H1 (cell line): Measurements from ENCODE around the gene GADL1. TPM values are rescaled to one million over a fixed set of nuclear protein-coding genes. Genes with fewer than 3 reads are reported as not detected.

Source experiments
- CTCF ChIA-PET: fragments of 300-600 bp; sonication (Branson Sonifier 250); formaldehyde crosslinking; loops from one replicate; lab custom pipeline; 2021; ENCODE audit not compliant: partially characterized antibody; lab: Charles Lee
- POLR2A ChIA-PET: fragments of 300-600 bp; sonication (Branson Sonifier 250); formaldehyde crosslinking; loops from one replicate; lab custom pipeline; 2021; ENCODE audit warnings: inconsistent platforms; ENCODE audit not compliant: partially characterized antibody; lab: Charles Lee
- DNase-seq, 2 experiments: peaks; one replicate each; pipeline versions ENCODE4 v3.0.0 to v3.0.0-alpha.2; 2010 to 2022; ENCODE audit warnings: low spot score in 2 of 2, low read depth in 1 of 2, mixed read lengths in 1 of 2
- FAIRE-seq: peaks from 2 replicates; lab custom pipeline; 2011; peaks lifted over from hg19 to GRCh38; lab: Jason Lieb, UNC
- H2AFZ ChIP-seq: 2 replicates; pipeline ENCODE4 v1.8.1; 2012; ENCODE audit warnings: low read length, inconsistent platforms
- H2AK5ac ChIP-seq: 2 replicates; pipeline ENCODE4 v1.6.1; 2013; ENCODE audit warnings: low read depth, low read length
- H2BK120ac ChIP-seq: replicated peaks from 2 replicates; pipeline ENCODE3; 2013; ENCODE audit warnings: low read depth, low read length, inconsistent platforms
- H2BK12ac ChIP-seq: 2 replicates; pipeline ENCODE4 v1.6.1; 2013; ENCODE audit warnings: low read depth, low read length
- H2BK15ac ChIP-seq: 2 replicates; pipeline ENCODE4 v1.6.1; 2013; ENCODE audit warnings: low read length
- H2BK20ac ChIP-seq: 2 replicates; pipeline ENCODE4 v1.6.1; 2013; ENCODE audit warnings: low read length
- H2BK5ac ChIP-seq: 2 replicates; pipeline ENCODE4 v1.6.1; 2013; ENCODE audit warnings: low read depth, low read length
- H3K14ac ChIP-seq: 2 replicates; pipeline ENCODE4 v1.6.1; 2013; ENCODE audit warnings: inconsistent platforms; ENCODE audit not compliant: insufficient read length
- H3K18ac ChIP-seq: 2 replicates; pipeline ENCODE4 v1.6.1; 2013; ENCODE audit warnings: low read length; ENCODE audit errors: extremely low read depth
- H3K23ac ChIP-seq: 2 replicates; pipeline ENCODE4 v1.6.1; 2013; ENCODE audit warnings: inconsistent platforms; ENCODE audit not compliant: insufficient read length
- H3K23me2 ChIP-seq: 2 replicates; pipeline ENCODE4 v1.6.1; 2013; ENCODE audit warnings: low read depth, low read length
- H3K27ac ChIP-seq: 2 replicates; pipeline ENCODE4 v1.6.1; 2011; ENCODE audit warnings: low read depth, low read length, inconsistent platforms
- H3K27me3 ChIP-seq, 4 experiments: replicated peaks in 1 of 4; 1 replicate in 1 of 4; 2 replicates in 3 of 4; pipeline versions ENCODE4 v1.6.1 to v1.8.1; 2011 to 2013; ENCODE audit warnings: low read length in 3 of 4, mild to moderate bottlenecking in 3 of 4, inconsistent platforms in 2 of 4, mixed read lengths in 2 of 4, moderate library complexity in 1 of 4; ENCODE audit not compliant: control insufficient read depth in 3 of 4, insufficient read depth in 3 of 4; ENCODE audit errors: extremely low read depth in 1 of 4
- H3K36me3 ChIP-seq, 4 experiments: 2 replicates each; pipeline versions ENCODE4 v1.6.1 to v1.8.1; 2011 to 2013; ENCODE audit warnings: mild to moderate bottlenecking in 4 of 4, low read length in 3 of 4, moderate library complexity in 2 of 4, control low read depth in 1 of 4, inconsistent platforms in 1 of 4; ENCODE audit not compliant: insufficient read depth in 4 of 4, control insufficient read depth in 2 of 4
- H3K4ac ChIP-seq: replicated peaks from 2 replicates; pipeline ENCODE3; 2013; ENCODE audit warnings: low read length, low read depth, mixed read lengths, inconsistent platforms; ENCODE audit not compliant: insufficient read length
- H3K4me1 ChIP-seq, 4 experiments: replicated peaks in 1 of 4; 1 replicate in 1 of 4; 2 replicates in 3 of 4; pipeline versions ENCODE4 v1.6.1 to v1.8.1; 2011 to 2013; ENCODE audit warnings: low read length in 3 of 4, inconsistent platforms in 2 of 4, mixed read lengths in 1 of 4; ENCODE audit not compliant: insufficient read depth in 4 of 4, control insufficient read depth in 3 of 4
- H3K4me2 ChIP-seq, 2 experiments: 2 replicates each; pipeline versions ENCODE4 v1.6.1 to v1.8.1; 2011 to 2013; ENCODE audit warnings: low read depth in 2 of 2, low read length in 2 of 2, control low read depth in 1 of 2, inconsistent platforms in 1 of 2, mild to moderate bottlenecking in 1 of 2; ENCODE audit not compliant: insufficient read depth in 1 of 2
- H3K4me3 ChIP-seq, 4 experiments: fragments of 200-600, 300-600 bp in 1 of 4; sonication (generic), shearing (Covaris generic), sonication (Bioruptor Twin) in 1 of 4; 2 replicates each; pipeline versions ENCODE4 v1.5.1 to v1.8.1; 2011 to 2016; ENCODE audit warnings: low read length in 4 of 4, low read depth in 3 of 4, control low read depth in 2 of 4, inconsistent platforms in 2 of 4, mild to moderate bottlenecking in 2 of 4, mixed read lengths in 1 of 4, moderate library complexity in 1 of 4; ENCODE audit not compliant: insufficient read depth in 2 of 4; ENCODE audit errors: extremely low read depth in 1 of 4
- H3K56ac ChIP-seq: replicated peaks from 2 replicates; pipeline ENCODE3; 2013; ENCODE audit warnings: low read depth, mild to moderate bottlenecking, mixed read lengths, low read length, inconsistent platforms; ENCODE audit not compliant: insufficient read length
- H3K79me1 ChIP-seq: 2 replicates; pipeline ENCODE4 v1.6.1; 2013; ENCODE audit warnings: low read depth, low read length, control low read depth
- H3K79me2 ChIP-seq, 2 experiments: 2 replicates each; pipeline versions ENCODE4 v1.6.1 to v1.8.1; 2012 to 2013; ENCODE audit warnings: low read length in 2 of 2, mild to moderate bottlenecking in 2 of 2, inconsistent platforms in 1 of 2; ENCODE audit not compliant: insufficient read depth in 2 of 2, control insufficient read depth in 1 of 2
- H3K9ac ChIP-seq, 4 experiments: replicated peaks in 1 of 4; 1 replicate in 1 of 4; 2 replicates in 3 of 4; pipeline versions ENCODE4 v1.6.1 to v1.8.1; 2011 to 2013; ENCODE audit warnings: low read depth in 3 of 4, low read length in 3 of 4, control low read depth in 2 of 4, mild to moderate bottlenecking in 2 of 4, moderate library complexity in 2 of 4, inconsistent platforms in 1 of 4; ENCODE audit errors: extremely low read depth in 1 of 4
- H3K9me3 ChIP-seq, 2 experiments: 2 replicates each; pipeline versions ENCODE4 v1.6.1 to v1.8.1; 2012 to 2013; ENCODE audit warnings: mild to moderate bottlenecking in 2 of 2, moderate library complexity in 2 of 2, control low read depth in 1 of 2, inconsistent platforms in 1 of 2, low read depth in 1 of 2, low read length in 1 of 2, mixed read lengths in 1 of 2; ENCODE audit not compliant: insufficient read depth in 2 of 2
- H4K20me1 ChIP-seq, 2 experiments: replicated peaks in 1 of 2; 2 replicates each; pipeline versions ENCODE3 to v1.8.1; 2011 to 2013; ENCODE audit warnings: inconsistent platforms in 2 of 2, low read length in 2 of 2, mild to moderate bottlenecking in 1 of 2; ENCODE audit not compliant: insufficient read depth in 2 of 2, control insufficient read depth in 1 of 2
- H4K5ac ChIP-seq: 2 replicates; pipeline ENCODE4 v1.6.1; 2013; ENCODE audit warnings: low read length, low read depth, mixed read lengths, inconsistent platforms; ENCODE audit not compliant: insufficient read length
- H4K8ac ChIP-seq: 2 replicates; pipeline ENCODE4 v1.8.0; 2013; ENCODE audit warnings: mild to moderate bottlenecking, moderate library complexity, low read length, inconsistent platforms; ENCODE audit not compliant: insufficient read depth; ENCODE audit errors: extremely low read depth
- H4K91ac ChIP-seq: replicated peaks from 2 replicates; pipeline ENCODE3; 2013; ENCODE audit warnings: low read length, mixed read lengths, inconsistent platforms; ENCODE audit not compliant: insufficient read length
- ASH2L ChIP-seq: fragments of 200-600, 300-600 bp; sonication (generic); IDR thresholded peaks from one replicate; pipeline ENCODE4 v1.7.1; 2017; ENCODE audit warnings: low read length
- BACH1 ChIP-seq: IDR thresholded peaks from 2 replicates; pipeline ENCODE4 v1.6.1; 2012; ENCODE audit warnings: low read length, improper control_type of control experiment
- CEBPB ChIP-seq: IDR thresholded peaks from 2 replicates; pipeline ENCODE4 v1.6.1; 2012; ENCODE audit warnings: low read depth, low read length
- CREB1 ChIP-seq: IDR thresholded peaks from 2 replicates; pipeline ENCODE4 v1.6.1; 2012; ENCODE audit warnings: inconsistent platforms
- CTBP2 ChIP-seq: IDR thresholded peaks from 2 replicates; pipeline ENCODE4 v1.7.0; 2011; ENCODE audit warnings: borderline replicate concordance, mild to moderate bottlenecking, moderate library complexity, mixed read lengths, low read length; ENCODE audit not compliant: insufficient read depth, insufficient read length
- GABPA ChIP-seq: IDR thresholded peaks from 2 replicates; pipeline ENCODE4 v1.6.1; 2011; ENCODE audit warnings: mild to moderate bottlenecking, low read length, moderate library complexity, borderline replicate concordance; ENCODE audit not compliant: insufficient read depth
- GTF2F1 ChIP-seq: IDR thresholded peaks from 2 replicates; pipeline ENCODE4 v1.6.1; 2012; ENCODE audit warnings: low read depth, low read length, improper control_type of control experiment, borderline replicate concordance
- MAFK ChIP-seq: IDR thresholded peaks from 2 replicates; pipeline ENCODE4 v1.6.1; 2012; ENCODE audit warnings: low read depth, mild to moderate bottlenecking, improper control_type of control experiment, low read length
- PHF8 ChIP-seq: fragments of 200-600 bp; sonication (generic); conservative IDR thresholded peaks from 2 replicates; pipeline ENCODE4 v1.7.1; 2012; ENCODE audit warnings: low read depth, mild to moderate bottlenecking, inconsistent platforms, low read length, moderate library complexity
- POU5F1 ChIP-seq: IDR thresholded peaks from 2 replicates; pipeline ENCODE4 v1.6.1; 2011; ENCODE audit warnings: low read depth, mild to moderate bottlenecking, low read length, moderate library complexity
- RAD21 ChIP-seq, 2 experiments: IDR thresholded peaks in 1 of 2; conservative IDR thresholded peaks in 1 of 2; 2 replicates each; pipeline ENCODE4 v1.6.1; 2011; ENCODE audit warnings: low read depth in 2 of 2, low read length in 2 of 2, improper control_type of control experiment in 1 of 2, inconsistent platforms in 1 of 2, mild to moderate bottlenecking in 1 of 2, moderate library complexity in 1 of 2
- RBBP5 ChIP-seq: IDR thresholded peaks from 2 replicates; pipeline ENCODE4 v1.7.1; 2012; ENCODE audit warnings: low read depth, mild to moderate bottlenecking, inconsistent platforms, low read length, moderate library complexity, borderline replicate concordance
- SIN3A ChIP-seq, 2 experiments: IDR thresholded peaks in 1 of 2; conservative IDR thresholded peaks in 1 of 2; 2 replicates each; pipeline ENCODE4 v1.6.1; 2011 to 2012; ENCODE audit warnings: low read length in 2 of 2, improper control_type of control experiment in 1 of 2, low read depth in 1 of 2, mild to moderate bottlenecking in 1 of 2
- TBP ChIP-seq: IDR thresholded peaks from 2 replicates; pipeline ENCODE4 v1.6.1; 2011; ENCODE audit warnings: low read depth, low read length, improper control_type of control experiment
- YY1 ChIP-seq: IDR thresholded peaks from 2 replicates; pipeline ENCODE4 v1.6.1; 2011; ENCODE audit warnings: low read depth, mild to moderate bottlenecking, low read length
- WGBS, 2 experiments: shearing (Covaris generic) in 1 of 2; methylation state at CpG; one replicate each; pipeline versions ENCODE4 v1.1.6 to v1.1.7; 2013 to 2015; ENCODE audit warnings: low lambda C conversion rate in 2 of 2, mixed read lengths in 2 of 2, inconsistent platforms in 1 of 2, low coverage in 1 of 2, missing lambda C conversion rate in 1 of 2; ENCODE audit not compliant: insufficient replicate concordance in 2 of 2, insufficient coverage in 1 of 2, insufficient read length in 1 of 2; ENCODE audit errors: extremely low coverage in 1 of 2, missing lambda C conversion rate in 1 of 2; 5-methylcytosine and 5-hydroxymethylcytosine counted together
- polyA plus RNA-seq, 7 experiments: library from polyadenylated mRNA; depleted of rRNA in 3 of 7; stranded (reverse) in 5 of 7; unstranded in 2 of 7; fragments of >200 nt in 5 of 7; fragments of 200-250 nt in 2 of 7; gene quantifications; 1 replicate in 5 of 7; 2 replicates in 1 of 7; 4 replicates in 1 of 7; pipeline versions ENCODE4 v1.2.1 to v1.2.3, GENCODE V29; 2011 to 2013; ENCODE audit warnings: missing spikeins in 2 of 7, mixed read lengths in 2 of 7
- total RNA-seq: library from RNA; stranded (reverse); fragmentation: NEBNext Ultra II Directional; extraction: Animal tissue kit (Norgen Biotek cat#: 25700); gene quantifications from 2 replicates; pipeline ENCODE4 v1.2.1, GENCODE V29; 2021

GADL1 gene
- total and polyA plus RNA-seq, 2 of the 8 experiments (the other 6 are each of a cell fraction or from before 2014, with no cell fraction given) = 0.03 to 0.30 TPM

DNA sequence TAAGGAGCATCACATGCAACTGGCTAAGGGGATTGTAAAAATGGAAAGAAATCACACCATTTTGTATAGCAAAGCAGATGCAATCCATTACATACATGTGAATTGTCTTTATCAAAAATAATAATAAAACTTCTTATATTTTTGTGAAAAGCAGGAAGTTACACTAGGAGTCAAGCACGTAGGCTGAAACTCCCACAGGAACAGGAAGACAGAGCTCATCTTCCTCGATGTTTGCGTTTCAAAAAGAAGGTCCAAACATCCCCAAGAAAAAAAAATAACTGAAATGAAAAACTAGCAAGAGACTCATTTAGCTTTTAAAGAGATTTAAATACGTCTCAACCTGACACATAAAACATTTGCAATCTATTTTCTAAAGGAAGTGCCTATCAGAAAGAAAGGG lies 181.5 kb downstream of the GADL1 start:
- Histone ChIP-seq H2BK15ac (no peak overlapping the region), H3K4me3 (no peak overlapping the region), H3K4me1 (no peaks in the 10 kb centered on the region), H3K23ac (no peak overlapping the region), H4K5ac (no peak overlapping the region), H2BK120ac (no peak overlapping the region), H3K9ac (no peak overlapping the region), H3K27ac (no peak overlapping the region), H2BK12ac (no peak overlapping the region), H2BK20ac (no peak overlapping the region), H3K56ac (no peak overlapping the region), H4K20me1 (no peaks in the 10 kb centered on the region), H3K14ac (no peak overlapping the region), H3K27me3 (no peaks in the 10 kb centered on the region), H2AFZ (no peak overlapping the region), H2AK5ac (no peak overlapping the region), H2BK5ac (no peak overlapping the region), H3K4me2 (no peak overlapping the region), H3K4ac (no peak overlapping the region), H3K79me1 (no peaks in the 10 kb centered on the region), H3K18ac (no peak overlapping the region), H3K9me3 (no peaks in the 10 kb centered on the region), H3K79me2 (no peaks in the 10 kb centered on the region), H4K91ac (no peak overlapping the region), H4K8ac (no peak overlapping the region), H3K23me2 (no peaks in the 10 kb centered on the region), H3K36me3 (no peaks in the 10 kb centered on the region)
- WGBS, 2 experiments = 88% methylated on average over 4 of the region's 4 CpGs; no CpG with 5 or more reads in 1 of the 2 experiments
- no peak for FAIRE-seq
- ChIA-PET CTCF (interaction anchor here (0.8 to 1.2 kb wide), 2 partner anchors 11 to 670 kb away, joined by 3 read pairs; no protein-coding TSS in a partner anchor), POLR2A (interaction anchor here (0.7 kb wide), 1 partner anchor 165 kb away, joined by 3 read pairs; no protein-coding TSS in a partner anchor)
- DNase-seq = no peak
- no peak for TF ChIP-seq SIN3A (conservative IDR thresholded peaks at IDR 0.05 in 1 of 2, IDR thresholded peaks at IDR 0.05 in 1 of 2; ENCODE audit: low read depth in 1 of 2, low read length in 2 of 2)
- no peak for TF ChIP-seq CREB1
- no peak for TF ChIP-seq CEBPB
- no peak for TF ChIP-seq TBP
- TF ChIP-seq MAFK = no peak
- TF ChIP-seq YY1 = no peak
- no peak for TF ChIP-seq RBBP5
- TF ChIP-seq GTF2F1 = no peak
- no peak for TF ChIP-seq ASH2L
- TF ChIP-seq RAD21 (IDR thresholded peaks at IDR 0.05 in 1 of 2, conservative IDR thresholded peaks at IDR 0.05 in 1 of 2; ENCODE audit: low read depth in 2 of 2, low read length in 2 of 2) = no peak
- TF ChIP-seq POU5F1 = no peak
- no peak for TF ChIP-seq GABPA
- no peak for TF ChIP-seq CTBP2
- TF ChIP-seq PHF8 = no peak
- no peak for TF ChIP-seq BACH1
